Subcutaneous adipose tissue (tissue), 4 donors: ENCODE results near the gene PLD1. TPM values are rescaled to one million over a fixed set of nuclear protein-coding genes. Genes with fewer than 3 reads are reported as not detected.

ENCODE experiments used
- CTCF ChIP-seq: fragments of 450-650 bp; IDR thresholded peaks from one replicate; pipeline ENCODE4 v1.5.1; 2016; ENCODE audit warnings: low read depth, mild to moderate bottlenecking, control low read depth, antibody characterized with exemption, moderate library complexity
- total RNA-seq, 4 donors: library from RNA; depleted of rRNA; stranded (reverse); fragments of >200 nt; gene quantifications; one replicate each; pipeline ENCODE4 v1.1.0, GENCODE V29; 2016

PLD1 gene
- total RNA-seq, 4 donors from 2014 or later = 20.5 to 48.2 (median 26.9) TPM

GRCh38 chr3:171671709-171672108 is 138.6 kb downstream of the PLD1 start:
- no peak for TF ChIP-seq CTCF

GRCh38 chr3:171666516-171666915 is 143.8 kb downstream of the PLD1 start:
- TF ChIP-seq CTCF = no peak

GRCh38 chr3:171663805-171664204 is 146.5 kb downstream of the PLD1 start:
- no peak for TF ChIP-seq CTCF

- no peak for TF ChIP-seq CTCF
These were observed 148.8 kb downstream of the PLD1 start for GRCh38 chr3:171661484-171661883.

- TF ChIP-seq CTCF = no peak
These were observed 150.1 kb downstream of the PLD1 start for GRCh38 chr3:171660188-171660587.

GRCh38 chr3:171658841-171659240 is 151.4 kb downstream of the PLD1 start:
- no peak for TF ChIP-seq CTCF

- no peak for TF ChIP-seq CTCF
These were observed 155.5 kb downstream of the PLD1 start for GRCh38 chr3:171654809-171655208.
